Ecto neural progenitor cell (in vitro differentiated cells): Measurements from ENCODE around the gene USP35.
"Not testable (repeated sequence)": the region's sequence is repeated elsewhere in the genome, so short reads cannot be mapped to it uniquely, and the experiment has no call there.

Experiments
- DNase-seq: peaks from one replicate; pipeline ENCODE4 v3.0.0-alpha.2; 2018; ENCODE audit warnings: low spot score

USP35 gene

DNA sequence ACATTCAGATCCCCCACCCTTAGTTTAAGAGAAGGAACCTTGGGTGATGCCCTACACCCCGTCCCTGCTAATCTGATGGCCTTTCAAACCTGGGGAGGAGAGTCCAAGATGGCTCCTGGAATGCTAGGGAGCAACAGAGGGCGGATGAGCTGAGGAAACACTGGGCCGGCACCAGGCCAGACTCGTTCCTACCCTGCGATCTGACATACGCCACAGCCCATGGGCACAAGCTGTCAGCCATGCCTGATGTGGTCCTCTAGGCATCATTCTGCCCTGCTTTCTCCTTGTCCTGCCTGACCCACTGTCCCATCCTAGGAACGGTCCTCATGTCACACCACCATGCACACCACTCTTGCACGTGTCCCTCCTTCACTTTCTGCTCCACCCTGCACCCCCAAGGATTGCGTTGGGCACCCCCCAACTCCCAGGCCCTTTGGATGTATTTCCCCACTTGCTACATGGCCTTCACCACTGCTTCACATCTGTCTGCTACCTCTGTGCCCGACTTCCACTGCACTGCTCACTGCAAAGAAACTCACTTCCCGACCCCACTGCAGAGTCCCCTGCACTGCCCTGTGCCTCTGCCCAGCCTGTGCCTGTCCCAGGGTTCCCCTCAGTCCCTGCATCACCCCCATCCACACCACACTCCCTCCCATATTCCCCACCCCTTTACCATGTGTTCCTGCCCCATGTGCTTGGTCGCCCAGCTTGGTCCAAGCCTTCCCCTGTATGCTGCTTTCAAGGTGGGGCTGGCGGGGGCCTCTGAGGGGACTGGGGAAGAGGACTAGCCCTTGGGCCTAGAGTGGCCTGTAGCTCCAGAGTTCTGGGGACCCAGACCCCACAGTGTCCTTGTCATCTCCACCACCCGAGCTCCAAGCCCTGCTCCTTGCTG is 29.2 kb downstream of the USP35 start:
- DNase-seq = no peak

DNA sequence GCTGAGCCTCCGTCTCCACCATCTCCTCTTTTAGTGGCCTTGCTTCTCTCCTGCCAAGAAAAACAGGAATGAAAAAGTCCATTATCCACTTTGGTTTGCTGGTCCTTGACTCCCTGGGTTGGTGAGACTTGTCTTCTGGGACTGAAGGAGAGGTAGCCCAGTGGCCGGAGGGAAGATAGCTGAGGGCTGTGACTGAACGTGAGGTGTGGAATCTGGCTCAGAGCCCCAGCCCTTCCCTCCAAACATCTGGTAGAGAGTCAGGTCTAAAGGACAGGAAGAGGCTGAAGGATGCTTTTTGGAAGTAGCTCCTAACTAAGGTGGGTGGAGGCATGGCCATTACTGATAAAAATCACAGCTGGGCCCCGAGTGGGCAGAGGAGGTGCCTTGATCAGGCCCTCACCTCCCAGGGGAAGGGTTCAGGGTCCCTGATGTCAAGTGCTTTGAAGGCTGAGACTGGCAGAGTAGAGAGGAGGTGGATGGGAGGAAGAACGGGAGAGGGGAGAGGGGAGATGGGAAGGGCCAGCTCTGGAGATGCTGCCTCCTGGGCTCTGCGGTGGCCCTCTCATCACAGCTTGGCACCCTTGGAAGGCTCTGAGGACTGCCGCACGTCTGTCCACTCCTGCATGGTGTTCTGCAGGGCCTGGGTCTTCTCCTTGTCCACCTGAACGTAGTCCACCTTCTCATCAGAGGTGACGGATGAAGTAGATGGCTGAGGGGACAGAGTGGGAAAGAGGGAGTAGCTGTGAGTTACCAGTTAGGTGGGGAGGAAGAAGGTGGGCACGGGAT is 30.2 kb downstream of the USP35 start:
- DNase-seq = peak; percentile 15

DNA sequence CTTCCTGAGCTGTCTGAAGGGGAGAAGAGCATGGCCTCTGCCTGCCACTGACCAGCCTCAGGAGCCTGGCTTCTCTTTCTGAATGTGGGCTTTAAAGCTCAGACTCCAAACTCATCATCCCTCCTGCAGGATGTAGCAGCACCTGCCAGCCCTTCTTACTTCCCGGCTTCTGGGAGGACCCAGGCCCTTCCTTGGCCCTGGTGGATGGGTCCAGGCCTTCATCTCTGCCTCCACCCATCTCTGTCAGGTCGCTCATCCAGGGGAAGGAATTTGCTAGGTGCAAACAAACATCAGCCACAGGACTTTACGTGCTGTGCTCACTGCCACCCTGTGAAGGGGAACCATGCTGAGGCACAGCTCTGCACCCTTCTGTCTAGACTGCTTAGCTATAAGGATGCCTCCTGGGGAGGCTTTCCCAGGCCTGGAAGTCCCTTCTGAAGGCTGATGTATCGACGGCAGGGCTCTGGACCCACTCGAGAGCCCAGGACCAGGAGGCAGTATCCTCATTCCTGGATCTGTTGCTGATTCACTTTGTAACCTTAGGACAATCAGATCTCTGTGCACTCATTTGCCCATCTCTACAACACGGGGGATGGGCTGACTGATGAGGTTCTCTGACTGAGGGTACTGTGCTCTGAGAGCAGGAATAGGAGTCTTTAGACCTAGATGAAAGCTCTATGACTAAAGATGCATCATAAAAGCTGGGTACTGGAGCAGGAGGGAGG is 30.9 kb downstream of the USP35 start:
- DNase-seq = peak; percentile 24

DNA sequence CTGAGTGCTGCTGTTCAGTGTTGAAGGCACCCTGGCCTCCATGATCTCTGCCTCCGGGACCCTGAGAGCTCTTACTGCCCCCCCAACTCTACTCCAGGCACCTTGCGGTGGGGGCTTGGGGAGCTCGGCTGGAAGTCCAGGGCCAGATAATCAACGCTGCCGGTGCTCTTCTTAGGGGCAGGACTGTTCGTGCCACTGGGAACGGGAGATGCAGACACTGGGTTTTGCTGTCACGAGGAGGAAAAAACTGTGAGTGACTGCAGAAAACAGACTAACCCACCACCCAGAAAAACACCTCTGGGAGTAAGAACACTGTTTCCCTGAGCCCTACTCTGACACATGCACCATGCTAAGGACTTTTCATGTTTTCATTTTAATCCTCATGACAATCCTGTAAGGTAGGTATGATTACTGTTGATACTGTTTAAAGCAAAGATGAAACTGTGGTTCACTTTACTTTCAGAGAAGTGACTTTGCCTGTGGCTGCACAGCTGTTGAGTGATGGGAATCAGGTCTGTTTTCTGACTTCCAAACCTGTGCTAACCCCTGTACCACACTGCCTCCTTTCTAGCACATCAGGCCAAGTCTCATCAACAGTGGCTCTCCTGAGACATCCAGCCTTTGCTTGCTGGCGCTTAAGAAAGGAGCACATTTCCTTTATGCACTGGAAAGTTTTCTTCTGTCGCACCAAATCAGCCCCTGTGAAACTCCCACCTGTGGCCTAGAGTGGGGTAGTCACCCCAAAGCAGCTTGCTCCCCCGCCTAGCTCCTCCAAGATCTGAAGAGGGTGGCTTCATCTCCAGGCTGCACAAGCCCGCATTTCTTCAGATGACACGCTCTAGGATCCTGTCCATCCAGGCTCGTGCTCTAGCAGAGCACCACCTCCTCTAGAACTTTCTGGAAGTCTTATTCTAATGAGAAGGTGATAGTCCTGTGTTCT is 31.8 kb downstream of the USP35 start:
- peak; percentile 15 for DNase-seq

DNA sequence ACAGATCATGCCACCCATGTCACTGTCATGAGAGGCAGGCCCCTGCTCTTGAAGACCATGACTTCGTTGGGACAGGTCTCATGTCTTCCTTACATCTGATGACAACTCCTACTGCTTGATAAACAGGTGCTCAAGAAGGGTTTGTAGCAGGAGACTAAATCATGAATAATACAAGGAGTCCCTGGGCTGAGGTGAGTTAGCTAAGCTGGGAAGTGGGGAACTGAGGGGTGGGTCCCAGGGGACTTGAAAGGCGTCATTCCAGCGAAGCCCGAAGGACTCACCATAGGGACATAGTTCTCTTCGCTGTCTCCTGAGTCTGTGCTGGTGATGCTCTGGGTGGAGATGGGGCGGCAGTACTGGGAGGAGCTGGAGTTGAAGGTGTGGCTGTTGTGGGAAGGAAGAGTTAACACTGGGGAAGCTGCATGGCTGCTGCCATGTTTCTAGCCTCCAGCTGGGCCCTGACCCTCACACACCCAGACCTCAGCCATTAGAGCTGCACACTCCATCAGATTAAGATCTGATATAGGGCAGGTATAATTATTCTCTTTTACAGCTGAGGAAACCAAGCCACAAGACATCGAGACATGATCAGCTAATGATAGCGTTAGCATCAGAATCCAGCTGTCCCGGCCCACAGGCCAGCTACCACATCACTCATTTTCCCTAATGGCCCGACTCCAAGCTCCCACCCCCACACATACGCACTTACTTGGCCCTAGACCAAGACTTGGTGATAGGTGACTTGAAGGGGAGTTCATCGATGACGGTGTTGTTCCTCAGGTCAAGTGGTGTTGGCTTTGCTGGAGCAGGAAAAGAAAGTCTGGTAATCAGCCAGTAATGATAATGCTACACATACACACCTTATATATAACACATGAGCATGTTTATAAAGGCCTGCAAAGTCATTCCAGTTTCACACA is 32.9 kb downstream of the USP35 start:
- DNase-seq = peak; percentile 25

DNA sequence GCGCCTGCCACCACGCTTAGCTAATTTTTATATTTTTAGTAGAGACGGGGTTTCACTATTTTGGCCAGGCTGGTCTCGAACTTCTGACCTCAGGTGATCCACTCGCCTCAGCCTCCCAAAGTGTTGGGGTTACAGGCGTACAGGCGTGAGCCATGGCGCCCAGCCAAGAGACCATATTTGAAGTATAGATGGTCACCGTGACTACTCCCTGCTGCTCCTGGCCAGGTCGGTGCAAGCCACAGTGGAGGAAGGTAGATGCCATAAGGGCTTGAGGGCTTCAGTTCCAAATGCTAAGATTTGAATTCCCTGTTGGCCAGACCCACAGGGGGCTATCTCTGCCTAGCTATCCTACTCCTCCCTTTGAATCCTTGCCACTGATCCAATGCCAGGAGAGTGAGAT is 34.0 kb downstream of the USP35 start:
- not testable (repeated sequence) for DNase-seq

DNA sequence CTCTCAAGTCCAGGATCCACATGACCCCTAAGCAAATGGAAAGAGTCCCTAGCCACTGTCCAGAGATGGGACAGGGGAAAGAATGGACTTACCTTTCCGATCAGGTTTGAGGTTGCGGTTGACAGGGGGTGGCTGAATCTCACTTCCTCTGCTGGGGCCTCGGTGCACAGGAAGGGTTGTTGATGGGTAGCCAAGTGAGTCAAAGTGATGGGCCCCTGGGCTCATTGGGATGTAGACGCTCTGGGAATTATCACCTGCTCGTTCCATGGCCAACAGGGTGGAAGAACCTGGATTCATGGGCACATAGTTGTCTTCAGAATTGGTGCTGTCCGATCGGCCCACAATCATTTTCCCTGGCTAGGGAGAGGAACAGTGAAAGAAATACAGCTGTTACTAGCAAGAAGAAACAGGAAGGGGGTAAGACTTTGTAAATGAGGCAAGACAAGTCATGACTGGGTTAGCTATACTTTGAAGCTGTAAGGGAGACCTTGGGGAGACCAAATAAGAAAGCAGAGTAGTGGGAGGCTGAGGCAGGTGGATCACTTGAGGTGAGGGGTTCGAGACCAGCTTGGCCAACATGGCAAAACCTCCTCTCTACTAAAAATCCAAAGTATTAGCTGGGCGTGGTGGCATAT is 34.7 kb downstream of the USP35 start:
- no peak for DNase-seq

DNA sequence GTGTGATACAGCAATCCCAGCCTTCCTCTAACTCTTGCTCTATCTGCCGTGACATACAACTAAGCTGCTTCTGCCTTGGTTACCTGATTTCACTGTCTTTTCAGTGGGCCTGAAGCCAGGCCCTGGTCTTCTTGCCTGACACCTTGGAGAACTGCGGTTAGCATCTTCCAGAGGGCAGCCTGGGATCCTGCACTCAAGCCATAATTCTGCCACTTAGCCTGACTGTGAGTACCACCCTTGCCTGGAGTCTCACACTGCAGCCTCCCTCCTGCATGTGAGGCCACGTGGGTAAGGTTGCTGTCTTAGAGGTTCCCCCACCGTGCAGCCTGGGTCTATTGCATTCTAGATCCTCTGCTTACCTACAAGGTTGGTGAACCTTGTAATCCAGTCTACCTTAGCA is 35.8 kb downstream of the USP35 start:
- no peak for DNase-seq

DNA sequence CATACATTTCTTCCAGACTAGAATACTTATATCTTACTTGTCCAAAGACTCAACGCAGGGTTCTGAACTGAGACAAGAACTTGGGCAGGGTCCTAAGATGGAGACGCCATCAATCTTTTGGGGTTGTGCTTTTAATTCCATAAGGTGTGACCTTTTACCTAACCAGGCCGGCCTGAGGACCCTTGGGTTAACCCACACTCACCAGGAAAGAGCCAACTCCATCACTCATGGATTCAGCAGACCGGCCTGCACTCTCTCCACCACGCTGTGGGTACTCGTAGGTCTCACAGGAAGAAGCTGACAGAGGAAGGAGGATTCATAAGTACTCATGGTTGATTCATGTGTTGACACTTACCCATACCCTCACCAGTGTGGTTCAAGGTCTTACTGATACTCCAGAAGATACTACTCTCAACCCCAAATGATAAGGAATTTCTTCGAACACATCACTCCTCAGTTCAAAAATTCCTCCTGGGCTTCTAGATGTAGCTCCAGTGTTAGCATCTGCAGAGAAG is 36.2 kb downstream of the USP35 start:
- no peak for DNase-seq

DNA sequence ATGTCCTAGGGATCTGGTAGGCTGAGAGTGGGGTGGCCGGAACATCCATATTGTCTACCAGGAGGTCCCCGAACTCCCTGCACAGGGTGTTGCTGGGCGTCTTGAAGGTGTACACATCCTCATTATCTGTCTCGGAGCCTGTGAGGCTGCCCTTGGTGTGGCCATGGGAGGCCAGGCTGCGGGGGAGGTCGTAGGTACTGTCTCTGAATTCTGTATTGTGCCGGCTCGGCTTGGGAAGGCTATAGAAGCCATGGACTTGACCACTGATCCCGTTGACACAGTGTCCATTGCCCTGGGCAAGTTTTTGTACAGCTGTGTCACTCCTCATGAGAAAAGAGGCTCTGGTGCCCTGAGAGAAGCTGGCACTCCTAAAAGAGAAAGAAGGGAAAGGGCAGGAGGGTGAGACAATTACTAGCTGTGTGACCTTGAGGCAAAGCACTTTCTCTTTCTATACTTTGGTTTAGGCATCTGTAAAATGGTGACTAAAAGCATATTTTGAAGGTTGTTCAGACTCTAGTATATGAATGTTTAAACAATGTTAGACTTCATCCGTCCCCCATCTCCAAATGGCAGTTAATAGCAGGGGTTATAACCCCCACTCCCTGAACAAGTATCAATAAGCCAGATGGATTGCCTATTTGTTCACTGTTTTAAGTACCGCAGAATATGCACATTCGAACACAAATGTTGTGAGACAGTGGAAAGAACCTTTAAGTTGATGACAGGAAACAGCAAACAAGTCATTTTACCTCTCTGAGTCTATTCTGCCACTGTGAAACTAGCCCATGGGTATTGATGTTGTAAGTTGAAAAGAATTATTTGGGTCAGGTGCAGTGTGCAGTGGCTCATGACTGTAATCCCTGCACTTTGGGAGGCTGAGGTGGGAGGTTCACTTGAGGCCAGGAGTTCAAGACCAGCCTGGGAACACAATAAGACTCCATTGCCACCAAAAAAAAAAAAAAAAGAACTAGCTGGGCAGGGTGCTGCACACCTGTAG is 38.3 kb downstream of the USP35 start:
- no peak for DNase-seq

DNA sequence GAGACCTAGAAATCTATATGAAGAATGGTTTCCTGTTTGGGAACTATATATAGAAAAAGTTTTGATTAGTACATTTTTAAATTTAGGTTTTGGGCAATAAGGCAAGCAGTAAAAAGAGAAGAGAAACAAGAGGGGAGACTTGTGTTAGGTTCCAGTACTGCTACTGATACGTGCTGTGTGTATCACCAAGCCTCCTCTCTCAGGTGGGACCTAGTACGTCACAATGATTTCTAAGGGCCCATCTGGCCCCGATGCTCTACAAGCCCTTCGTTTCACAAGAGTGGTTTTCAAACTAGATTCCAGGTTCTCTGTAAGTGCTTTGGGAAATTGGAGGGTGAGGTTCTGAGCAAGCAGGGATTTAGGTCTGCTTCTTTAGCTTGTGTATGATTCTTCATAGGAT is 39.2 kb downstream of the USP35 start:
- DNase-seq = no peak

DNA sequence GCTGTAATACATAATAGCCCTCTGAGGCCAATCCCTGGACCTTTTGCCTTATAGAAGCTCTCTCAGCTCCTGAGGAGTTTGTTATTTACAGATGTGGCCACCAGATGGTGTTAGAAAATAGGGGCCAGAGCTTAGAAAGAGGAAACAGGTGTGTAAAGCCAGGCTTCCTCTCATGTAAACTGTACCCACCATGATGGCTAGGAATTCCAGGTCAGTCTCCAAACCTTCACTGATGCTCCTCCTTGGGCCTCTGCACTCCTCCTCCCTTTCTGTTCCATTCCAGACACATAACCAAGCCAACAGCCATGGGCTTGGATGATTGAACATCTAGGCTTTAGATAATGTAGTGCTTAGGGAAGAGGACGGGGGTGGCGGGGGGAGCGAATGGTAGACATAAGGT is 39.7 kb downstream of the USP35 start:
- DNase-seq = no peak

DNA sequence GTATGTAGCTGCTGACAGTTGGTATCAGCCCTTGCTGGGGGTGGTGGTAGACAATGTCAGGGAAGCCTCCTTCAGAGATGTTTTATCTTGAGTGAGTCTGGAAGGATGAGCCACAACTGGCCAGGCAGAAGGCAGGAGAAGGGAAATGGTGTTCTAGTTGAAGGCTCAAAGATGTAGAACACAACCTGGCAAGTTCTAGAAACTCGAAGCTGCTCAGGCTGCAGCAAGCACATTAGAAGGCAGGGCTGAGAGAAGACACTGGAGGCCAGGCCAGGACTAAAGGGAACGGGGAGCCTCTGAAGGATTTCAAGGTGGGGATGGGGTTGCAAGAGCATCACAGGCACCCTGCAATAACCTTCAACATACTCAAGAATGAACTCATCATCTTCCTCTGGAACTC is 40.4 kb downstream of the USP35 start:
- DNase-seq = no peak

DNA sequence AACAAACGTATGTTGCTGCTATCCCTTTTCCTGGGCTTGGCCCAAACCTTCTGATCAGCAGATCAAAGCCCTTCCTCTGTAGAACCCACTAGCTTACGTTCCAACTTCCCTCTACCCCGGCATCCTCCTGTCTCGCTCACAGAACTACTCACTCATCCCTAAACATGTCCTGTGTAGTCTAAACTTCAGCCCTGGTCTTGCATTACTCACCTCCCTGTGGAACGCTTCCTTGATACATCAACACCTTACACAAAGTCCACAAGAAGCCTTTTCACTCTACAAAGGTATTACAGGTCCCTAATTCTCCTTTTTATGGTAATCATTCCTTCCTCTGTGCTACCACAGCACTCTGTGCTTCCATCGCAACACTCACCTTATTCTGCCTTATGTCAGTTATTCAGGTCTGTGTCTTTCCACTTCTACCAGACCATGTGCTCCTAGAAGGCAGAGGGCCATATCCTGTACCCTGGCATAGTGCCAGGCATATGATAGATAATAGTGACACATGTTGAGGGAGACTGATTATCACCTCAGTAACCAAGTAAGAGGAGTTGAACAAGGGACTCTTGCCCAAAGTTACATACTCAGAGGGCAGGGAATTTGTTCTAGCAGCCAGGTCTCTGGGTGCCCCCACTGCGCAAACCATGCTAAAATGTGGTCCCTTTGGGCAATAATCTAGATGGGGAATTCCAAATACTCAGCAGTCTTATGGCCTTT is 41.6 kb downstream of the USP35 start:
- no peak for DNase-seq

DNA sequence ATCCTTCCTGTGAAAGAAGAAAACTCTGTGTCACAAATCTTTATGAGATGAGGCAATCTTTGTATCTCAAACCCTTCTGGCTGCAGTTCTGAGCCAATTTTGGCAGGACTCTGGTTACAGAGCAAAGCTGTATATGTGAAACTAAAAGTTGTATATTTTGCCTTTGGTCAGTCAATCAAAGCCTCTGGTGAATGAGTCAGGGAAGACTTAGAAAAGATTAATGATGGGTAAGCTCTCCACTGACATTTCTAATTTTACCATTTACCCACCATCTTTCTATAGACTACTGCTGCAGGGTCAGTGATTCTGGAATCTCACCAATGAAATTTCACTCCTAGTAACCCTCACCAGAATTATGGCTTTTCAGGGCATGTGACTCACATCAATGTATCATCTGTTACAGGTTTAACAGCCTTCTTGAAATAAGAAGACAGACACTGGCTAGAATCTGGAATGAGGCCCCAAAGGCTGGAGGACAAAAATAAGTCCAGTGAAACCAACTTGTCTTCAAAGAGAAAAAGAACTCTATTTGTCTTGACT is 43.3 kb downstream of the USP35 start:
- no peak for DNase-seq

DNA sequence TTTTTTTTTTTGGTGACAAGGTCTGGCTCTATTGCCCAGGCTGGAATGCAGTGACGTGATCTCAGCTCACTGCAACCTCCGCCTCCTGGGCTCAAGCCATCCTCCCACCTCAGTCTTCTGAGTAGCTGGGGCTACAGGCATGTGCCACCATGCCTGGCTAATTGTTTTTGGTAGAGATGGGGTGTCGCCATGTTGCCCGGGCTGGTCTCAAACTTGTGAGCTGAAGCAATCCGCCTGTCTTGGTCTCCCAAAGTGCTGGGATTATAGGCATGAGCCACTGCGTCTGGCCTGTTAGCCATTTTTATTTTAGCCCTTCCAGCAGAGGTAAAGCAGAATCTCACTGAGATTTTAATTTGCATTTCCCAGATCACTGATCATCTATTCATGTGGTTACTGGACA is 44.3 kb downstream of the USP35 start:
- not testable (repeated sequence) for DNase-seq

DNA sequence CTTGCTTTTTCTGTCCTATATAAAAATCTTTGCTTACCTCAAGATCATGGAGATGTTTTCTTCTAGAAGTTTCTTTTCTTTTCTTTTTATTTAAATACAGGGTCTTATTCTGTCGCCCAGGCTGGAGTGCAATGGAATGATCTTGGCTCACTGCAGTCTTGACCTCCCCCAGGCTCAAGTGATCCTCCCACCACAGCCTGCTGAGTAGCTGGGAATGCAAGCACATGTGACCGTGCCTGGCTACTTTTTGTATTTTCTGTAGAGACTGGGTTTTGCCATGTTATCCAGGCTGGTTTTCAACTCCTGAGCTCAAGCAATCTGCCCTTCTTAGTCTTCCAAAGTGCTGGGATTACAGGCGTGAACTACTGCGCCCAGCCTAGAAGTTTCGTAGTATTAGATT is 45.3 kb downstream of the USP35 start:
- no peak for DNase-seq
